Stimulated activated CD4-positive, alpha-beta T cell treated with anti-CD3 and anti-CD28 coated beads, Interleukin-1b, Interleukin-23, amount 100 ng/mL, for 4 hours (primary cell): ENCODE data around the gene TMEM150C.

Experiments used
- DNase-seq, 2 donors: peaks; one replicate each; pipeline ENCODE4 v3.0.0-alpha.2; 2020; ENCODE audit warnings: low read depth in 2 of 2

The TMEM150C gene

GRCh38 chr4:82561786-82562563, at the start of gene TMEM150C:
Gene TMEM150C (minus strand): TSS chr4:82561988. CDS start chr4:82504657, 57,331 bp downstream.
- peak in 1 of 2 donors; percentile 2 for DNase-seq

GRCh38 chr4:82611527-82611926, 49.7 kb upstream of the TMEM150C start:
- DNase-seq: no peak

GRCh38 chr4:82610041-82610440, 48.3 kb upstream of the TMEM150C start:
- no peak for DNase-seq

- no peak for DNase-seq
Measured at GRCh38 chr4:82606622-82607021, 44.8 kb upstream of the TMEM150C start.

- no peak for DNase-seq
Measured at GRCh38 chr4:82604522-82604921, 42.7 kb upstream of the TMEM150C start.

- DNase-seq: no peak
Measured at GRCh38 chr4:82601242-82602015, 39.6 kb upstream of the TMEM150C start.

- no peak for DNase-seq
Measured at GRCh38 chr4:82599336-82599735, 37.5 kb upstream of the TMEM150C start.

- no peak for DNase-seq
Measured at GRCh38 chr4:82594456-82594855, 32.7 kb upstream of the TMEM150C start.

- no peak for DNase-seq
Measured at GRCh38 chr4:82593411-82593810, 31.6 kb upstream of the TMEM150C start.

GRCh38 chr4:82592639-82593038, 30.9 kb upstream of the TMEM150C start:
- no peak for DNase-seq

- DNase-seq: no peak
Measured at GRCh38 chr4:82591592-82591991, 29.8 kb upstream of the TMEM150C start.

GRCh38 chr4:82589756-82590155, 28.0 kb upstream of the TMEM150C start:
- DNase-seq: no peak

- DNase-seq: no peak
Measured at GRCh38 chr4:82588771-82589270, 27.0 kb upstream of the TMEM150C start.

GRCh38 chr4:82587826-82588540, 26.2 kb upstream of the TMEM150C start:
- DNase-seq: no peak

GRCh38 chr4:82585690-82586435, 24.1 kb upstream of the TMEM150C start:
- DNase-seq: no peak

- DNase-seq: no peak
Measured at GRCh38 chr4:82584931-82585330, 23.1 kb upstream of the TMEM150C start.

- no peak for DNase-seq
Measured at GRCh38 chr4:82583897-82584587, 22.3 kb upstream of the TMEM150C start.

- DNase-seq: no peak
Measured at GRCh38 chr4:82579932-82580331, 18.1 kb upstream of the TMEM150C start.

GRCh38 chr4:82578935-82579334, 17.1 kb upstream of the TMEM150C start:
- no peak for DNase-seq

- DNase-seq: no peak
Measured at GRCh38 chr4:82577451-82577850, 15.7 kb upstream of the TMEM150C start.

- no peak for DNase-seq
Measured at GRCh38 chr4:82569727-82570126, 7.9 kb upstream of the TMEM150C start.
